ENCODE data around the gene ADGRL1. TPM values are rescaled to one million over a fixed set of nuclear protein-coding genes. Genes with fewer than 3 reads are reported as not detected.
A peak's percentile ranks its signal among the peaks of the same experiment; 100 is the strongest.

ADGRL1 gene
- total RNA-seq, 2 experiments from 2014 or later: 8.4 to 10.9 TPM

DNA sequence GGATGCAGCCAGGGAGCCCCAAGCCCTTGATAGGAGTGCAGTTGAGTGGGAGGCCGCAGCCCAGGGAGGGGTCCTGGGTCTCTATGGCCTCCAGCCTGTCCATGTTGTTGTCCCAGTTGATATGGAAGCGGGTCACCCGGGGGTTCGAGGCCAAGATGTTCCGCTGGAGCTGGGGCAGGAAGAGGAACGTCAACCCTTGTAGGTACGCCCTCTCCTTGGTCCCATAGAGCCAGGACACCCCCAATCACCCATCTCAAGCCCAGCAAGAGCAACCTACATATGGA lies 85.5 kb downstream of the ADGRL1 start:
- POLR2A ChIA-PET: no interaction called here
- H3K9me3 Mint-ChIP-seq: no peaks in the 10 kb centered on the region
- H3K4me1 Mint-ChIP-seq (ENCODE audit: low read depth): peaks cover 23% of the 10 kb centered on the region
- H3K36me3 Mint-ChIP-seq: peaks cover 13% of the 10 kb centered on the region
- H3K27me3 Mint-ChIP-seq: no peaks in the 10 kb centered on the region
- no peak overlapping the region for H3K27ac Mint-ChIP-seq
- DNase-seq: no peak
- H3K4me3 Mint-ChIP-seq: no peak overlapping the region
- CTCF ChIA-PET: interaction anchor here (1.1 kb wide), 1 partner anchor 16 kb away, joined by 3 read pairs; the partner anchor contains the start of gene ASF1B
- intact Hi-C loops (cut with micrococcal nuclease): no loop called here

DNA sequence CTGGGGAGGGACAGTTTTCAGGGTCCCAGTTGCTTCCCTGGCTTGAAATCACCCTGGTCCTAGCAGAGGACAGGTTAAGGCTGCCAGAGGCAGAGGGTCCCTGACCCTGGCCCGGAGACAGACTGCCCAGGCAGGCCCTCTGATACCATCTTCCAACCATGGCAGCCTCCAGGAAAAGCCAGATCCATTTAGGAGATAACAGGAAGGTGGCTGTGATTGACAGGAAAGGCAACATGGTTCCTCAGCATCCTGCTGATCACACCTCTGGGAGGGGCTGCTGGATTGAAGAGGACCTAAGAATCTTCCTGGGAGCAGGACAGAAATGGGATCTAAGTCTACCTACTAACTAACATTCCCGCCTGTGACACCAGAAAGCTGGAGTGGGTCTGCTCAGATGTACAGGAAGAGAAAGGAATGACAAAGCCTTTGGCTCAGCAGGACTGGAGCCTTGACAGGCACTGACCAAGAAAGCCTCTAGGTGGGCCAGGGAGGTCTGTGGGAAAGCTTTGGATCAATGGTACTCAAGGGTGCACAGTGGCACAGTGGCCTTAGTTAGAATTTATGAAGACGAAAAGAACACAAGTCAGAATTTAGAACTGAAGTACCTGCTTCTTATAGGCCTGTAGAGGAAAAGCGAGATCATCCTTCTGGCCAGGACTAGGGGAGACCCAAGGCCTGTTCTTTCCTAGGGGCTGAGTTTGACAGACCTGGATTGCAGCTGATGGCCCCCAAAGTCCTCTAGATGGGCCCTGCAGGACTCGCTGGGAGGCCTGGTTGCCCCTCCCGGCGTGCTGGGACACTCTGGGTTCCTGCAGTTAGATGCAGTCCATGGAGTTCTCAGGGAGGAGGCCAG lies 86.1 kb downstream of the ADGRL1 start:
- ChIA-PET CTCF (interaction anchor here (0.7 to 1.1 kb wide), 2 partner anchors 17 to 22 kb away, joined by 3 read pairs; partner anchors contain the start of gene ASF1B), POLR2A (interaction anchor here (1.4 kb wide), 1 partner anchor 17 kb away, joined by 4 read pairs; the partner anchor contains the start of gene ASF1B)
- peaks cover 13% of the 10 kb centered on the region for H3K36me3 Mint-ChIP-seq
- no peaks in the 10 kb centered on the region for H3K9me3 Mint-ChIP-seq
- no peak for DNase-seq
- intact Hi-C loops (cut with micrococcal nuclease): loop anchor here (5.0 kb wide), 1 partner anchor 38 kb away; no protein-coding TSS in a partner anchor
- no peak overlapping the region for H3K27ac Mint-ChIP-seq
- peaks cover 27% of the 10 kb centered on the region for H3K4me1 Mint-ChIP-seq (ENCODE audit: low read depth)
- H3K27me3 Mint-ChIP-seq: no peaks in the 10 kb centered on the region
- no peak overlapping the region for H3K4me3 Mint-ChIP-seq

DNA sequence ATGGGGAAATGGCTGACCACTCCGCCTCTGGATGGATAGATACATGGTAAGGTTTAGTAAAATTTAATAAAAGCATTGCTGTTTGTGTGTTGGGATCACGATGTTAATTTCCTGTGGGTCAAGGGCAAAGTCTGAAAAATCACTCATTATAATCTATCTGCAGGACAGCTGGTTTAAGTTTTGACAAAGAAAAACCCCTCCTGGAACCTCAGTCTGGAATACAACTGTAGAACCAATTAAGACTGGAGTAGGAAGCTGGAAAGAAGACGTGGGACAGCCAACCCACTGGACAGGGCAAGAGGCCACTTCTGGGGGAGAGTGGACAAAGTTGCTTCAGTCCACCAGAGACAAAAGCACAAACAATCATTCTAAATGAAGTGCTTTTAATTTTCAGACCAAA lies 86.8 kb downstream of the ADGRL1 start:
- ChIA-PET CTCF (interaction anchor here (0.7 to 1.5 kb wide), 3 partner anchors 17 to 240 kb away, joined by 3 read pairs; partner anchors contain the start of gene ASF1B), POLR2A (interaction anchor here (1.4 kb wide), 1 partner anchor 17 kb away, joined by 4 read pairs; the partner anchor contains the start of gene ASF1B)
- DNase-seq: no peak
- peak overlapping the region; percentile 81 for H3K4me3 Mint-ChIP-seq
- H3K9me3 Mint-ChIP-seq: no peaks in the 10 kb centered on the region
- peaks cover 8% of the 10 kb centered on the region for H3K36me3 Mint-ChIP-seq
- H3K27ac Mint-ChIP-seq: no peak overlapping the region
- intact Hi-C loops (cut with micrococcal nuclease): loop anchor here (5.0 kb wide), 1 partner anchor 37 kb away; no protein-coding TSS in a partner anchor
- H3K4me1 Mint-ChIP-seq (ENCODE audit: low read depth): peaks cover 30% of the 10 kb centered on the region
- H3K27me3 Mint-ChIP-seq: no peaks in the 10 kb centered on the region

DNA sequence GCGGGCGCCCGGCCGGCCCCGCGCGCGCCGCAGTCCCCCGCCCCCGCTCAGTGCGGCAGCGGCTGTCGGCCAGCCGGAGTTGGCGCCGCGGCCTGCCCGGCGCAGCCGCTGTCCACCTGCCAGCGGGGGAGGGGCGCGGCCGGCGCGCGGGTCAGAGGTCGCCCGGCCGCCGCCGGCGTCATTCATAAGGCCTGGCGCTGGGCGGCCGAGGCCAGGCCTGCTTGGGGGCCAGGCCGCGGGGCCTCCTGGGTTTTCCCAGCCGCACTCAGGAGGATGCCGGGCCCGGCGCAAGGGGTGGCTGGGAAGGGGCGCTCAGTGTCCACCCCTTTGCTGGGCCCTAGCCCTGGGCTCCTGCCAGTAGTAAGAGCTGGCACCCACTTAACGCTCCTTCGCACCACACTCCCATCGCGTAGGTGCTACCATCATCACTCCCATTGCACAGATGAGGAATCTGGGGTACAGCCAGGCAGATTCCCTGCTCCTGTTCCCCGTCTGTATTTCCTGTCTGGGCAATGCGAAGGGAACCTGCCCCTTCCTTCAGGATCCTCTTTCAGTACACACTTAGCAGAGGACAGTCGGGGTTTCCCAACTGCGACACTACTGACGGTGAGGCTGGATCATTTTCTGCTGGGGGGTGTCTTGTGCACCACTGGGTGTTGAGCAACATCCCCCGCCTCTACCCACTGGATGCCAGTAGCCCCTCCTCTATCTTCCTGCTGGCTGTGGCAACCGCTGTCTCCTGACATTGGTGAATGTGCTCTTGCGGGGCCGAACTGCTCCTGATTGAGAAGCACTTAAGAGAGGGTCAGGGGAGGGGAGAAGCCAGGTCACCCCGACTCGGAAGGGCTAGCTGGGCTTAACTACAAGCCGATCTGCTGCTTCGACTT lies 87.6 kb downstream of the ADGRL1 start:
- H3K9me3 Mint-ChIP-seq: no peaks in the 10 kb centered on the region
- DNase-seq: peak; percentile 48
- peak overlapping the region; percentile 81 for H3K4me3 Mint-ChIP-seq
- H3K4me1 Mint-ChIP-seq (ENCODE audit: low read depth): peaks cover 37% of the 10 kb centered on the region
- peaks cover 8% of the 10 kb centered on the region for H3K36me3 Mint-ChIP-seq
- ChIA-PET POLR2A (interaction anchor here (1.3 to 1.4 kb wide), 2 partner anchors 18 to 112 kb away, joined by 3 to 4 read pairs; partner anchors contain the start of gene ASF1B), CTCF (interaction anchor here (1.1 to 5.0 kb wide), 3 partner anchors 18 to 239 kb away, joined by 3 to 37 read pairs (median 3); partner anchors contain the start of gene ASF1B)
- intact Hi-C loops (cut with micrococcal nuclease): loop anchor here (5.0 kb wide), 1 partner anchor 36 kb away; no protein-coding TSS in a partner anchor
- peak overlapping the region; percentile 76 for H3K27ac Mint-ChIP-seq
- no peaks in the 10 kb centered on the region for H3K27me3 Mint-ChIP-seq

DNA sequence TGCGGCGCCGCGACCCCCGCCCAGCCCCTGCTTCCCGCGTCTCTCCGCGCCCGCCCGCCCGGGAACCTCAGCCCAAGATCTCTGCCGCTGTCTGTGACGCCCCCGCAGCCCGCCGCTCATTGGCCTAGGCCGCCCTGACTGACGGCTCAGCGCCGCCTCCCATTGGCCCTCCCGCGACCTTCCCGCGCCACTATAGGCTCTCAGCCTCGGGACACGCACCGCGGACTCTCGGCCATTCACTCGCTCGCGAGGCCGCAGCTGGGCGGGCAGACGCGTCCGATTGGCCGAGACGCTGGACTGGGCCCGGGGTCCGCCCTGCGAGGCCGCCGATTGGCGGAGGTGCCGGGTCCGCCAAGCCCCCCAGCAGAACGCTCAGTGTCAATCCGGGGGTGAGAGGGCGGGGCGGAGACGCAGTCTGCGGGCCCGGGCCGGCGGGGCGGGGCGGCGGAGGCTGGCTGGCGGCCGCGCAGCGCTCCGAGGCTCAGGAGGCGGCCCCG lies 88.3 kb downstream of the ADGRL1 start, which contains the start of gene PRKACA:
TSS of gene PRKACA (minus strand) at position 95 of the 497 bp plus-strand sequence. CDS start 215 bp downstream, outside the sequence.
- Mint-ChIP-seq H3K4me3 (peak within 1 kb of the TSS; percentile 81), H3K27ac (peak within 1 kb of the TSS; percentile 76), H3K27me3 (no peaks in the 10 kb centered on the region), H3K9me3 (no peaks in the 10 kb centered on the region), H3K4me1 (ENCODE audit: low read depth) (peaks cover 37% of the 10 kb centered on the region), H3K36me3 (peaks cover 6% of the 10 kb centered on the region)
- ChIA-PET POLR2A (interaction anchor here (0.7 to 1.3 kb wide), 2 partner anchors 19 to 111 kb away, joined by 3 to 4 read pairs; no protein-coding TSS in a partner anchor), CTCF (interaction anchor here (1.5 to 5.0 kb wide), 2 partner anchors 19 to 238 kb away, joined by 3 to 37 read pairs; partner anchors contain the start of gene ASF1B)
- peak; percentile 99 for DNase-seq
- intact Hi-C loops (cut with micrococcal nuclease): loop anchor here (1.0 to 5.0 kb wide), 3 partner anchors 19 to 35 kb away; partner anchors contain the start of gene ASF1B

DNA sequence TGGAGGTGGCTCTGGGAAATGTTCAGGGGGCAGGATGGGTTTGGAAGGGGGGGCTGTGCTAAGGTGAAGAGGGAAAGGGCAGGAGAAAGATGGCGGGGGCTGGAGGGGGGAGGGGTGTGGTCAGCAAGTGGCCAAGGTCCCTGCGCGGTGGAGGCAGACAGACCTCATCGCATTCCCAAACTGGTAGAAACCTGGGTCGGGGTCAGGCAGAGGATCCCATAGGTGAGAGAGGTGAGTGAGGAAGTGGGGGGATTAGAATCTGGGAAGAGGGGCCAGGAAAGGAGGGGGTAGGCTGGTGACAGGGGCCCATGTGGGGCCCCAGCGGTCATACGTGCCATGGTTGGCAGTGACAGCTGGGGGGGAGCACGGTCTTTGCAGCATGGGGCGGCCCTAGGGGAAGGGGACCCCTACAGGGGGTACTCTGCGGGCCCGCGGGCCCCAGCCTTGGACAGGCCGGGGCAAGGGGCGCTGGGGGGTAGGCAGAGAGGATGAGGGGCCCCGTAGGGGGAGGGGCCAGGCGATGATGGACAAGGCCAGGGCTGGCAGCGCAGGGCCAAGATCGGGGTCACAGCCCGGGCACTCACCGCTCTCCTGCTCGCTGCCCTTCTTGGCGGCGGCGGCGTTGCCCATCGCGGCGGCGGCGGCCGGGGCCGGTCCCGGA lies 88.9 kb downstream of the ADGRL1 start:
- Mint-ChIP-seq H3K36me3 (peaks cover 3% of the 10 kb centered on the region), H3K4me1 (ENCODE audit: low read depth) (peaks cover 35% of the 10 kb centered on the region), H3K27ac (no peak overlapping the region), H3K9me3 (no peaks in the 10 kb centered on the region), H3K4me3 (peak overlapping the region; percentile 79), H3K27me3 (no peaks in the 10 kb centered on the region)
- CTCF ChIA-PET: interaction anchor here (3.6 to 5.0 kb wide), 2 partner anchors 20 to 235 kb away, joined by 20 to 37 read pairs; partner anchors contain the start of gene ASF1B
- POLR2A ChIA-PET: interaction anchor here (0.7 to 1.3 kb wide), 2 partner anchors 20 to 110 kb away, joined by 3 to 4 read pairs; no protein-coding TSS in a partner anchor
- intact Hi-C loops (cut with micrococcal nuclease): loop anchor here (1.0 to 5.0 kb wide), 3 partner anchors 19 to 35 kb away; partner anchors contain the start of gene ASF1B
- peak; percentile 31 for DNase-seq

DNA sequence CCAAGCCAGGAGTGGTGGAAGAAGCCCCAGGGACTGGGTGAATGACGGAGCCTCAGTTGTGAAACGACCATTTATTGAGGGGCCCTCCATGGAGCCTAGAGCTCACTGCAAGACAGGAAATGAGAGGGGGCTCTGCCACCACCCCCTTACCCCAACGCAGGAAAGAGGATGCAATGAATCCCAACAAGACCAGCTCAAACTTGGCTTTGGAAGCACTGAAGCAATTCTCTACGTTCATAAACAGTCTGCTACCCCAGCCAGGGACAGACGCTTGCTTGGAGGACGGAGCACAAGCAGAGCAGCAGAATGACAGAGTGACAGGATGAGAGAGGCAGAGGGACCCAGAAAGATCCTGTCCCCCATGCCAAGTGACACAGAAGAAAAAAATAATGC lies 89.4 kb downstream of the ADGRL1 start:
- H3K4me1 Mint-ChIP-seq (ENCODE audit: low read depth): peaks cover 37% of the 10 kb centered on the region
- POLR2A ChIA-PET: no interaction called here
- peak overlapping the region; percentile 79 for H3K4me3 Mint-ChIP-seq
- H3K9me3 Mint-ChIP-seq: no peaks in the 10 kb centered on the region
- no peaks in the 10 kb centered on the region for H3K27me3 Mint-ChIP-seq
- intact Hi-C loops (cut with micrococcal nuclease): loop anchor here (5.0 kb wide), 1 partner anchor 34 kb away; no protein-coding TSS in a partner anchor
- peaks cover 3% of the 10 kb centered on the region for H3K36me3 Mint-ChIP-seq
- CTCF ChIA-PET: interaction anchor here (1.2 to 5.0 kb wide), 3 partner anchors 20 to 242 kb away, joined by 3 to 37 read pairs (median 20); partner anchors contain the start of gene ASF1B
- H3K27ac Mint-ChIP-seq: no peak overlapping the region
- DNase-seq: no peak

DNA sequence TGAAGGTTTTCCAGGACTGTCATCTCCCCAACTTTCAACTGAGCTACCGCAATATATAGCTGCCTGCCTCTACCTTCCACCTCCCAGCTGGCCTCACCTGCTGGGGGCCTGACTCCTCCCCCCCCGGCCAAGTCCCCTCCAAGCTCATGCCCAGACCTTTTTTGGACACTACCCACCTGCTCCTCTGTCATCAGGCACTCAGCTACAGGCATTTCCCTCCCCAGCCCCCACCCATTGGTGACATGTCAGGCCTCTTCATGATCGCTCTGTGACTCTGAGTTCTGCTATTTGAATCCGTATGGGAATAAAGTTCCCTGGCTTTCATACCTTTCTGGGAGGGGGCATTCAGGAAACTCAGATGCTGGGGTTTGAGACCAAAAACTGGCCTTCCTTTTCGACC lies 90.2 kb downstream of the ADGRL1 start:
- Mint-ChIP-seq H3K27me3 (no peaks in the 10 kb centered on the region), H3K9me3 (no peaks in the 10 kb centered on the region), H3K36me3 (peaks cover 3% of the 10 kb centered on the region), H3K27ac (no peak overlapping the region), H3K4me3 (no peak overlapping the region), H3K4me1 (ENCODE audit: low read depth) (peaks cover 37% of the 10 kb centered on the region)
- ChIA-PET CTCF (interaction anchor here (0.6 to 5.0 kb wide), 18 partner anchors 12 to 316 kb away, joined by 3 to 37 read pairs (median 4); partner anchors contain the start of genes ASF1B, IL27RA and MISP3), POLR2A (no interaction called here)
- DNase-seq: no peak
- intact Hi-C loops (cut with micrococcal nuclease): loop anchor here (1.0 to 5.0 kb wide), 2 partner anchors 33 to 235 kb away; no protein-coding TSS in a partner anchor

DNA sequence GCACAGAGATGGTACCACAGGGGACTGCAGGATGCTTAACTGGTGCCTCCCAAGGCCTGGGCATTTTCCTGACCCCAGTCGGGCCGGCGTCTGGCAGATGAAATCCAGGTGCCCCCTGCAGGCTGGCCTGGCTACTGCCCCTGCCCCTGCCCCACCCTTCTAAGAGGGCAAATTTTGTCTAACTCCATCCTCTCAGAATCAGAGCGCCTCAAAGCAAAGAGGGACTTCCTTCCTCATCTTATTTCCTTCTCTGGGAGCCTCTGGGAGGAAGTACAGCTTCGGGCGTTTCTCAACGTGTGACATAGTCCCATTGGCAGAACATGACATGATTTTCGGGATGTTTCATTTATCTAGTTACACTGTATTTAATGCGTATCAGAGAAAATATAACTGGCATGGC lies 91.1 kb downstream of the ADGRL1 start:
- Mint-ChIP-seq H3K9me3 (no peaks in the 10 kb centered on the region), H3K36me3 (peaks cover 3% of the 10 kb centered on the region), H3K27ac (no peak overlapping the region), H3K4me3 (no peak overlapping the region), H3K4me1 (ENCODE audit: low read depth) (peaks cover 37% of the 10 kb centered on the region), H3K27me3 (no peaks in the 10 kb centered on the region)
- ChIA-PET POLR2A (no interaction called here), CTCF (interaction anchor here (0.6 to 5.0 kb wide), 25 partner anchors 8 to 262 kb away, joined by 3 to 37 read pairs (median 4); partner anchors contain the start of genes ASF1B, IL27RA and MISP3)
- peak; percentile 75 for DNase-seq
- intact Hi-C loops (cut with micrococcal nuclease): loop anchor here (1.0 to 5.0 kb wide), 2 partner anchors 33 to 235 kb away; no protein-coding TSS in a partner anchor

DNA sequence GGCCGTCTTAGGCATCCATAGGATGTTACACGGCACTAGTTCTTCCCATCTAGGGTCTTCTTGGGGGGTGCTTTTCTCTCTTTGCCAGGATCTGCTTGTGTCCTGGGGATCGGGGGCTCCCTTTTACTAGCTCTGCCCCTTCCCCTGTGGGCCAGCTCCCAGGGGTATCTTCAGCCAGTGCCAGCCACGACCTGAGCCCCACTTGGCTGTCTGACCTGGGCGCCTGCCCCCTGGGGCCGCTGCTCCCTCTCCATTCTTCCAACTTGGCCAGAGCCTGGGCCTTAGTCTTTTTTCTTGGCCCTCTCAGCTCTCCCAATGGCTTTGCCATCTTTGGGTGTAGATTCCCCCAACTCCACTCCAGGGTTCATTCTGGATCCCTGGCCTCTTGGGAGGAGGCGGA lies 91.5 kb downstream of the ADGRL1 start:
- Mint-ChIP-seq H3K36me3 (peaks cover 3% of the 10 kb centered on the region), H3K9me3 (no peaks in the 10 kb centered on the region), H3K4me1 (ENCODE audit: low read depth) (peaks cover 37% of the 10 kb centered on the region), H3K27me3 (no peaks in the 10 kb centered on the region), H3K27ac (no peak overlapping the region), H3K4me3 (no peak overlapping the region)
- ChIA-PET CTCF (interaction anchor here (0.6 to 5.0 kb wide), 24 partner anchors 8 to 251 kb away, joined by 3 to 37 read pairs (median 4); partner anchors contain the start of genes ASF1B and IL27RA), POLR2A (no interaction called here)
- intact Hi-C loops (cut with micrococcal nuclease): no loop called here
- DNase-seq: no peak
